Neural cell (in vitro differentiated cells): ENCODE measurements around the gene FOXO3B. TPM values are rescaled to one million over a fixed set of nuclear protein-coding genes. Genes with fewer than 3 reads are reported as not detected.
"Not testable (repeated sequence)": the region's sequence is repeated elsewhere in the genome, so short reads cannot be mapped to it uniquely, and the experiment has no call there.

Experiments
- H2AFZ ChIP-seq: fragments of 200-600, 300-800 bp; sonication (generic), shearing (Covaris generic); 2 replicates; pipeline ENCODE4 v1.6.0; 2014; ENCODE audit warnings: low read depth, mild to moderate bottlenecking, antibody characterized with exemption, low read length, moderate library complexity
- H3F3A ChIP-seq: fragments of 200-600 bp; shearing (Covaris generic); 2 replicates; pipeline ENCODE4 v1.6.1; 2016; ENCODE audit warnings: mild to moderate bottlenecking, moderate library complexity, mixed read lengths, antibody characterized with exemption, low read length; ENCODE audit not compliant: insufficient read depth, poor library complexity, severe bottlenecking
- H3K27ac ChIP-seq: fragments of 200-600, 300-800 bp; sonication (generic), shearing (Covaris generic); 2 replicates; pipeline ENCODE4 v1.5.1; 2014; ENCODE audit warnings: mild to moderate bottlenecking, low read length, moderate library complexity
- H3K27me3 ChIP-seq: fragments of 300-800, 200-600 bp; sonication (generic), shearing (Covaris generic); 2 replicates; pipeline ENCODE4 v1.6.0; 2014; ENCODE audit warnings: mild to moderate bottlenecking, low read depth, low read length, moderate library complexity; ENCODE audit not compliant: insufficient read depth
- H3K36me3 ChIP-seq: fragments of 300-800, 200-600 bp; sonication (generic), shearing (Covaris generic); 2 replicates; pipeline ENCODE4 v1.5.1; 2014; ENCODE audit warnings: mild to moderate bottlenecking, antibody characterized with exemption, low read length, moderate library complexity; ENCODE audit not compliant: insufficient read depth
- H3K4me2 ChIP-seq: fragments of 300-800, 200-600 bp; sonication (generic), shearing (Covaris generic); 2 replicates; pipeline ENCODE4 v1.6.0; 2014; ENCODE audit warnings: mild to moderate bottlenecking, low read length
- H3K4me3 ChIP-seq: fragments of 300-800, 200-600 bp; sonication (generic), shearing (Covaris generic); 2 replicates; pipeline ENCODE4 v1.5.1; 2014; ENCODE audit warnings: mild to moderate bottlenecking, low read length, moderate library complexity
- H3K79me2 ChIP-seq: fragments of 200-600 bp; shearing (Covaris generic); replicated peaks from 2 replicates; pipeline ENCODE4 v1.6.0; 2014; ENCODE audit warnings: mild to moderate bottlenecking, low read length, moderate library complexity; ENCODE audit not compliant: insufficient read depth
- H3K9ac ChIP-seq: fragments of 300-800, 200-600 bp; sonication (generic), shearing (Covaris generic); 2 replicates; pipeline ENCODE4 v1.6.1; 2016; ENCODE audit warnings: mild to moderate bottlenecking, low read length, mixed read lengths
- H3K9me2 ChIP-seq: fragments of 200-600 bp; shearing (Covaris generic); 2 replicates; pipeline ENCODE4 v1.6.1; 2016; ENCODE audit warnings: mild to moderate bottlenecking, low read length, mixed read lengths; ENCODE audit not compliant: insufficient read depth
- H3K9me3 ChIP-seq: fragments of 200-600, 300-800 bp; sonication (generic), shearing (Covaris generic); 2 replicates; pipeline ENCODE4 v1.6.1; 2016; ENCODE audit warnings: mild to moderate bottlenecking, mixed run types, low read length, moderate library complexity, mixed read lengths
- H4K20me1 ChIP-seq: fragments of 200-600 bp; shearing (Covaris generic); 2 replicates; pipeline ENCODE4 v1.6.1; 2016; ENCODE audit warnings: mild to moderate bottlenecking, mixed run types; ENCODE audit not compliant: insufficient read depth
- CTCF ChIP-seq: fragments of 450-650 bp; IDR thresholded peaks from 2 replicates; pipeline ENCODE4 v1.5.1; 2014; ENCODE audit warnings: antibody characterized with exemption, mild to moderate bottlenecking, moderate library complexity; ENCODE audit not compliant: poor library complexity, severe bottlenecking
- RAD21 ChIP-seq: fragments of 450-650 bp; conservative IDR thresholded peaks from 2 replicates; pipeline ENCODE4 v1.6.1; 2014; ENCODE audit warnings: antibody characterized with exemption, mild to moderate bottlenecking, moderate library complexity
- SMC3 ChIP-seq: fragments of 450-650 bp; conservative IDR thresholded peaks from 2 replicates; pipeline ENCODE4 v1.6.1; 2014; ENCODE audit warnings: antibody characterized with exemption, mild to moderate bottlenecking, moderate library complexity; ENCODE audit not compliant: poor library complexity
- polyA plus RNA-seq: library from polyadenylated mRNA; depleted of rRNA; stranded (reverse); fragments of >200 nt; gene quantifications from 2 replicates; pipeline ENCODE4 v1.2.3, GENCODE V29; 2014

The FOXO3B gene
- polyA plus RNA-seq, 1 donor from 2014 or later, result 4.0 TPM

- H3K27ac ChIP-seq, H4K20me1 ChIP-seq, H3K4me2 ChIP-seq, H3F3A ChIP-seq, H3K9ac ChIP-seq, H3K79me2 ChIP-seq, H3K9me2 ChIP-seq, H3K36me3 ChIP-seq, H2AFZ ChIP-seq, H3K4me3 ChIP-seq, H3K9me3 ChIP-seq, H3K27me3 ChIP-seq: not testable (repeated sequence)
- TF ChIP-seq RAD21 (peak; percentile 57), CTCF (peak; percentile 62), SMC3 (peak; percentile 63)
Observed at GRCh38 chr17:18712354-18712999, 30.4 kb upstream of the FOXO3B start.

DNA sequence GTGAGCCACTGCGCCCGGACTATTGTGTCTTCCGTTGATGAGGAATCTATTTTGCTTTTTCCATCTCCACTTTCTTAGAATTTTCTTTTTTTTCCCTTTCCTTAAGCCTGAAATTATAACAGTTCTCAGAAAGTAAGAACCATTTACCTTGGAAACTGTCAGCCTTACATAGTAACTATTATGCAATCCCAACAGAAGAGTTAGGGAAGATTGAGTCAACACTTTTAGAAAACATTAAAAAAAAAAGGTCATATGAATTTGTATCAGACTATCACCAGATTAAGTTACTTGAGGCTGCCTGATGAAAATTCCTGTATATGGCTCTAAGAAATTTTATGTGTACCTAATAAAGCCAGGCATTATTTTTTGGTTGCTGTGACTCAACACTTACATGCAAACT is 26.1 kb upstream of the FOXO3B start:
- not testable (repeated sequence) for H3K27ac ChIP-seq, H3K9ac ChIP-seq, H3K4me3 ChIP-seq, H3K36me3 ChIP-seq, H3K9me2 ChIP-seq, H2AFZ ChIP-seq, H4K20me1 ChIP-seq, H3K4me2 ChIP-seq, H3K9me3 ChIP-seq, H3F3A ChIP-seq, H3K27me3 ChIP-seq, H3K79me2 ChIP-seq

DNA sequence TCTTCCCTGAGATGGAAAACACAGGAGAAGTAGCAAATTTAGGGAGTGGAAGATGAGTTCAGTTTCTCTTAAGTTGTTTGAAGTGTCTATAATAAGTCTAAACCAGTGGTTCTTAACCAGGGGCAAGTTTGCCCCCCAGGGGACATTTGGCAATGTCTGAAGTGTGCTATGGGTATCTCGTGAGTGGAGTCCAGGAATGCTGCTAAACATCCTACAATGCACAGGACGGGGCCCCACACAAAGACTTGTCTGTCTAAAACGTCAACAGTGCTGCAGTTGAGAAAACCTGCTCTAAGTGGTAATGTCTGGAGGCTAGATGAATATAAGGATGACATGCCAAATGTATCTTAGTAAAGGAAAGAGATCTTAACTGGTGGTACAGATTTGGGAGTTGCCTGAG is 23.8 kb upstream of the FOXO3B start:
- not testable (repeated sequence) for H3K9me3 ChIP-seq, H3K4me3 ChIP-seq, H3K79me2 ChIP-seq, H3K27ac ChIP-seq, H2AFZ ChIP-seq, H3F3A ChIP-seq, H3K4me2 ChIP-seq, H3K36me3 ChIP-seq, H3K9me2 ChIP-seq, H4K20me1 ChIP-seq, H3K27me3 ChIP-seq, H3K9ac ChIP-seq

DNA sequence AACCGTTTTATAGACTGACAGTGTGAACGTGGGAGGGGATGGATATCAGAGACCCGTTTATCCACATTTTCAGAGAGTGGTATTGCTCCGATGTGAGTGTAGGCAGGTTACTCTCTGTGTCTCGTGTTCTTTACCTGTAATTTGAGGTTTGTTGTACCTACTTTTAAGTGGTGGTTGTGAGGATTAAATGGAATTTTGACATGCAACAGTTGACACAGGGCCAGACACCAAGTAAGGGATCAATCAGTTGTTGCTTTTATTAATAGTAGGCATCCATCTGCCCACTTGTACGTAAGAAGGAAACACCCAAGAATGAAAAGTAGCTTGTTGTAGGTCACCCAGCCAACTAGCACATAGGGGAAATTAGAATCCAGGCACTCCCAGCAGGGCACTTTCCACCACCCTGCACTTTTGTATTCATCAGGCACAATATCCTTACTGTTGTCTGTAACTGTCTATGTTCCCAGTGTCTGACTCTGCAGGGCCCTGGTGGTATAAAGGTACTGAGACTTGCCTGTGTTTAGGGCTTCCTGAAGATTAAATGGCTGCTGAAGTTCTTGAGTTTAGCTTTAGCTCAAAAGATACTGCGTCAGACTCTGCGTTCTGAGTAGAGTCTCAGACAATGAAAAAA is 16.5 kb upstream of the FOXO3B start:
- H3K9ac ChIP-seq, result peak overlapping the region; percentile 61
- H3K9me2 ChIP-seq, H3K79me2 ChIP-seq, H3K27ac ChIP-seq, H3K36me3 ChIP-seq, H3K9me3 ChIP-seq, H4K20me1 ChIP-seq, H3K27me3 ChIP-seq, H3F3A ChIP-seq: not testable (repeated sequence)
- peak overlapping the region; percentile 63 for H3K4me3 ChIP-seq
- H3K4me2 ChIP-seq, result peak overlapping the region; percentile 59
- peak overlapping the region; percentile 69 for H2AFZ ChIP-seq

DNA sequence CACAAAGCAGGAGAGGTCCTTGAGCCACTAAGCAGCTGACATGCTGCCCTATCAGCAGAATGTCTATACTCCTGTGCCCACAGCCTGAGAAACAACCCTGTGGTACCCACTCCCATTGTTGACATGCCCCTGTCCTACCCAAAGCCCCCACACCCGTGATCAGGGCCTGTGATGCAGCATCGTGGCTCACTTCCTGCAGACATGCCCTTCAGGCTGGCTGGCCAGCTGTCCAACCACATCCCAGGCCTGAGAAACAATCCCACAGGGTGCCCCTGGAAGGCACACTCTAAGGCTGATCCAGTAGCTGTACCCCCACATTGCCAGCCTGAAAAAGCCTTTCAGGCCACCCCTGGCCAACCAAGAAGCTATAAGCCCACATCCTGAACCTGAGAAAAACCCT is 13.0 kb upstream of the FOXO3B start:
- not testable (repeated sequence) for H4K20me1 ChIP-seq, H3K36me3 ChIP-seq, H3K4me2 ChIP-seq, H2AFZ ChIP-seq, H3K9me2 ChIP-seq, H3K4me3 ChIP-seq, H3K79me2 ChIP-seq, H3K27ac ChIP-seq, H3K27me3 ChIP-seq, H3K9ac ChIP-seq, H3F3A ChIP-seq, H3K9me3 ChIP-seq

DNA sequence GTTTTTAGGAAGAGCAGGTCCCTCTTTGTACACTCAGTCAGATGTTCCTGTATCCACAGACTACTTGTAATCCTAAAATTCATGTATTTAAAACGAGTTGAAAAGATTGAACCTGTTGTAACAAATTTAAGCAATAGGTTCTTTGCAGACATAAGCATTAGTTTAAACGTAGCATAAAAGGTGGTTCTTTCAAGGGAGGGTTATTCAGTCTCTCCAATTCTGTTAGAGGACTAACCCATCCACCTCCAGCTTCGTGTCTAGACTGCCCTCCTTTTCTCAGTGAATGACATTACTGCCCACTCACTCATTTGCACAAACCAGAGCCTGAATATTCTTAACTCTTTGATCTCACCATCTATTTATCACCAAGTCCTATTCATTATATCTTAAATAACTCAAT is 554 bp upstream of the FOXO3B start:
- H3K9me3 ChIP-seq, H3K79me2 ChIP-seq, H3K9me2 ChIP-seq, H3K36me3 ChIP-seq, H3F3A ChIP-seq, H3K27me3 ChIP-seq, H4K20me1 ChIP-seq: not testable (repeated sequence)
- Histone ChIP-seq H3K27ac (peak overlapping the region; percentile 68), H3K4me3 (peak overlapping the region; percentile 65), H3K4me2 (peak overlapping the region; percentile 14), H2AFZ (peak overlapping the region; percentile 33), H3K9ac (peak overlapping the region; percentile 63)

GRCh38 chr17:18677381-18677780 is 4.7 kb downstream of the FOXO3B start:
- not testable (repeated sequence) for H3K9me3 ChIP-seq, H2AFZ ChIP-seq, H3K27me3 ChIP-seq, H3K79me2 ChIP-seq, H3K36me3 ChIP-seq, H3K9ac ChIP-seq, H3K4me2 ChIP-seq, H3F3A ChIP-seq, H3K27ac ChIP-seq, H3K4me3 ChIP-seq, H3K9me2 ChIP-seq, H4K20me1 ChIP-seq
